Esophagus muscularis mucosa (tissue), 3 donors: ENCODE measurements around the gene PARD3B.

Source experiments
- POLR2A ChIP-seq: fragments of 450-650 bp; IDR thresholded peaks from one replicate; pipeline ENCODE4 v1.6.1; 2017; ENCODE audit warnings: antibody characterized with exemption, moderate library complexity, mild to moderate bottlenecking, low read depth
- POLR2AphosphoS5 ChIP-seq, 2 donors: sonication (generic); formaldehyde crosslinking; IDR thresholded peaks; one replicate each; pipeline ENCODE4 v1.6.1; 2017; ENCODE audit warnings: antibody characterized with exemption in 2 of 2
- TF ChIP-seq, protein P1 (sequence below), 3 experiments: fragments of 200-600 bp in 2 of 3; fragments of 450-650 bp in 1 of 3; sonication (generic) in 2 of 3; IDR thresholded peaks; one replicate each; pipeline ENCODE4 v1.5.1; 2017 to 2019; ENCODE audit warnings: antibody characterized with exemption in 3 of 3, mild to moderate bottlenecking in 2 of 3, moderate library complexity in 1 of 3

DNA sequence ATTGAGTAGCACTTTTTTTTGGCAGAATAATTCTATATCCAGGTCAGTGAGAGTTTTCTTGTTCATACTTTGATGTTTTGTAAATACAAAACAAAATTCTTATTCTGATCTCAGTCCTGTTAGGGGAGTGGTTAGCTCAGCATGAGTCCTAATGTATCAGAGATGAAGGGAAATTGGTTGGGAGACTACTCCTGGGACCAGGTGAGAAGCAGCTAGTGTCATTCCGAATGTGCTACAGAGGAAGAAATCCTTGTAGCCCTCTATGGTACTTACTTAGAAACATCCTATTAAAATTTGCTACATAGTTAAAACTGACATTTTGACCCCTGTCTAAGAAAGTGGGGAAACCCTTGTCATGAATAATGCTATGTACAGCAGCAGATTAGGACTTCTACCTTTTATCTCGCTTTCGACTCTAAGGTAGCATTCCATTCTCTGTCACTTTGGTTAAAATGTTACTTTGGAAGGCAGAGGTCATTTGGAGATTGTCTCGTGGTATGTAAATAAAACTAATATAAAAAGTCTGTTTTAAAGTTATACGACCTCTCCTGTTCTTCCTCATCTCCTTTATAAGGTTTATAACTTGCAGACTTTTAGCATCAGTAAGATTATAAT is 65.8 kb downstream of the PARD3B start:
- TF ChIP-seq POLR2A (no peak), POLR2AphosphoS5 (IDR thresholded peaks at IDR 0.05) (no peak)
- TF ChIP-seq, protein P1, sequence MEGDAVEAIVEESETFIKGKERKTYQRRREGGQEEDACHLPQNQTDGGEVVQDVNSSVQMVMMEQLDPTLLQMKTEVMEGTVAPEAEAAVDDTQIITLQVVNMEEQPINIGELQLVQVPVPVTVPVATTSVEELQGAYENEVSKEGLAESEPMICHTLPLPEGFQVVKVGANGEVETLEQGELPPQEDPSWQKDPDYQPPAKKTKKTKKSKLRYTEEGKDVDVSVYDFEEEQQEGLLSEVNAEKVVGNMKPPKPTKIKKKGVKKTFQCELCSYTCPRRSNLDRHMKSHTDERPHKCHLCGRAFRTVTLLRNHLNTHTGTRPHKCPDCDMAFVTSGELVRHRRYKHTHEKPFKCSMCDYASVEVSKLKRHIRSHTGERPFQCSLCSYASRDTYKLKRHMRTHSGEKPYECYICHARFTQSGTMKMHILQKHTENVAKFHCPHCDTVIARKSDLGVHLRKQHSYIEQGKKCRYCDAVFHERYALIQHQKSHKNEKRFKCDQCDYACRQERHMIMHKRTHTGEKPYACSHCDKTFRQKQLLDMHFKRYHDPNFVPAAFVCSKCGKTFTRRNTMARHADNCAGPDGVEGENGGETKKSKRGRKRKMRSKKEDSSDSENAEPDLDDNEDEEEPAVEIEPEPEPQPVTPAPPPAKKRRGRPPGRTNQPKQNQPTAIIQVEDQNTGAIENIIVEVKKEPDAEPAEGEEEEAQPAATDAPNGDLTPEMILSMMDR (IDR thresholded peaks at IDR 0.05): no peak
